H1 (cell line): ENCODE results near the gene GBE1.

Experiments
- CEBPB ChIP-seq: IDR thresholded peaks from 2 replicates; pipeline ENCODE4 v1.6.1; 2012; ENCODE audit warnings: low read depth, low read length
- CHD1 ChIP-seq: IDR thresholded peaks from 2 replicates; pipeline ENCODE4 v1.6.1; 2012; ENCODE audit warnings: low read depth, low read length, improper control_type of control experiment
- EZH2 ChIP-seq: fragments of 200-600 bp; sonication (generic); IDR thresholded peaks from 2 replicates; pipeline ENCODE4 v1.7.1; 2012; ENCODE audit warnings: low read depth, mild to moderate bottlenecking, moderate library complexity, low read length, inconsistent platforms; ENCODE audit not compliant: severe bottlenecking
- NRF1 ChIP-seq: IDR thresholded peaks from 2 replicates; pipeline ENCODE4 v1.6.1; 2011; ENCODE audit warnings: mild to moderate bottlenecking, low read depth, low read length, improper control_type of control experiment
- POLR2AphosphoS5 ChIP-seq: IDR thresholded peaks from 2 replicates; pipeline ENCODE4 v1.6.1; 2011; ENCODE audit warnings: low read depth, low read length
- SRF ChIP-seq: IDR thresholded peaks from 2 replicates; pipeline ENCODE4 v1.6.1; 2011; ENCODE audit warnings: mild to moderate bottlenecking, low read depth, low read length, moderate library complexity
- TBP ChIP-seq: IDR thresholded peaks from 2 replicates; pipeline ENCODE4 v1.6.1; 2011; ENCODE audit warnings: low read depth, low read length, improper control_type of control experiment
- TCF12 ChIP-seq: IDR thresholded peaks from 2 replicates; pipeline ENCODE4 v1.6.1; 2011; ENCODE audit warnings: low read depth, mild to moderate bottlenecking, low read length
- TF ChIP-seq, protein P1 (sequence below): IDR thresholded peaks from 2 replicates; pipeline ENCODE4 v1.6.1; 2012; ENCODE audit warnings: low read length, inconsistent platforms
- TF ChIP-seq, protein P2 (sequence below), 3 experiments: IDR thresholded peaks; 1 replicate in 2 of 3; 2 replicates in 1 of 3; pipeline versions ENCODE4 v1.5.1 to v1.6.1; 2011; ENCODE audit warnings: low read length in 3 of 3, mild to moderate bottlenecking in 3 of 3, inconsistent platforms in 2 of 3, low read depth in 1 of 3, moderate library complexity in 1 of 3; ENCODE audit not compliant: insufficient read depth in 1 of 3; ENCODE audit errors: control extremely low read depth in 1 of 3

DNA sequence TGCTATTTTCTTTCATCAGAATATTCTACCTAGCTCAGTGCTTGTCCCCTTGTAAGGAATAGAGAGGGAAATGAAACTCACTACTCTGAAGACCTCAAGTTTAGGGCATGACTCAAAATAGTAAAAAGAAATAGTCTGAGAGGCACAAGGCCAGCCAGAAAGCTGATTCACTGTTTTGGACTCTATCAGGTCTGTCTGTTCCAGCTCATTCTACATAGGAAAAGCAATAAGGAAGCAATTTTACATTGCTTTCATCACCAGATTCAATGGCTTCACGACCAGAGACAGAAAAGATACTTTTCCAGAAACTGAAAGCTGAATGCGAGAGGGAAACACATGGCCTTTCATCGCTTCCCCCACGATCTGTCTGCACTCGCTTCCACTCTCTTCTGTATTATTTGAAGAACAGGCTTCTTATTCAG, 276.0 kb downstream of the GBE1 start:
- TF ChIP-seq, protein P1, sequence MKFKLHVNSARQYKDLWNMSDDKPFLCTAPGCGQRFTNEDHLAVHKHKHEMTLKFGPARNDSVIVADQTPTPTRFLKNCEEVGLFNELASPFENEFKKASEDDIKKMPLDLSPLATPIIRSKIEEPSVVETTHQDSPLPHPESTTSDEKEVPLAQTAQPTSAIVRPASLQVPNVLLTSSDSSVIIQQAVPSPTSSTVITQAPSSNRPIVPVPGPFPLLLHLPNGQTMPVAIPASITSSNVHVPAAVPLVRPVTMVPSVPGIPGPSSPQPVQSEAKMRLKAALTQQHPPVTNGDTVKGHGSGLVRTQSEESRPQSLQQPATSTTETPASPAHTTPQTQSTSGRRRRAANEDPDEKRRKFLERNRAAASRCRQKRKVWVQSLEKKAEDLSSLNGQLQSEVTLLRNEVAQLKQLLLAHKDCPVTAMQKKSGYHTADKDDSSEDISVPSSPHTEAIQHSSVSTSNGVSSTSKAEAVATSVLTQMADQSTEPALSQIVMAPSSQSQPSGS: no peak
- no peak for TF ChIP-seq EZH2
- no peak for TF ChIP-seq CHD1
- no peak for TF ChIP-seq TCF12
- TF ChIP-seq, protein P2, sequence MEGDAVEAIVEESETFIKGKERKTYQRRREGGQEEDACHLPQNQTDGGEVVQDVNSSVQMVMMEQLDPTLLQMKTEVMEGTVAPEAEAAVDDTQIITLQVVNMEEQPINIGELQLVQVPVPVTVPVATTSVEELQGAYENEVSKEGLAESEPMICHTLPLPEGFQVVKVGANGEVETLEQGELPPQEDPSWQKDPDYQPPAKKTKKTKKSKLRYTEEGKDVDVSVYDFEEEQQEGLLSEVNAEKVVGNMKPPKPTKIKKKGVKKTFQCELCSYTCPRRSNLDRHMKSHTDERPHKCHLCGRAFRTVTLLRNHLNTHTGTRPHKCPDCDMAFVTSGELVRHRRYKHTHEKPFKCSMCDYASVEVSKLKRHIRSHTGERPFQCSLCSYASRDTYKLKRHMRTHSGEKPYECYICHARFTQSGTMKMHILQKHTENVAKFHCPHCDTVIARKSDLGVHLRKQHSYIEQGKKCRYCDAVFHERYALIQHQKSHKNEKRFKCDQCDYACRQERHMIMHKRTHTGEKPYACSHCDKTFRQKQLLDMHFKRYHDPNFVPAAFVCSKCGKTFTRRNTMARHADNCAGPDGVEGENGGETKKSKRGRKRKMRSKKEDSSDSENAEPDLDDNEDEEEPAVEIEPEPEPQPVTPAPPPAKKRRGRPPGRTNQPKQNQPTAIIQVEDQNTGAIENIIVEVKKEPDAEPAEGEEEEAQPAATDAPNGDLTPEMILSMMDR (IDR thresholded peaks at IDR 0.05; ENCODE audit: control extremely low read depth in 1 of 3, insufficient read depth in 1 of 3, low read depth in 1 of 3, low read length in 3 of 3): no peak
- TF ChIP-seq NRF1: no peak
- TF ChIP-seq SRF: no peak
- no peak for TF ChIP-seq CEBPB
- no peak for TF ChIP-seq TBP
- TF ChIP-seq POLR2AphosphoS5: no peak
